ENCODE measurements around the gene EMP1.

The EMP1 gene

GRCh38 chr12:13187399-13187798 lies 9.1 kb upstream of the EMP1 start:
- Histone ChIP-seq H3K27me3 (replicated peaks; ENCODE audit: control insufficient read depth, insufficient read depth, low read length) (peaks cover 2% of the 10 kb centered on the region; the same call in 1 of the 2 replicates), H3K36me3 (ENCODE audit: control insufficient read depth, insufficient read depth, low read length) (no peaks in the 10 kb centered on the region), H3K4me3 (replicated peaks; ENCODE audit: low read depth, low read length) (no peak overlapping the region)
- DNase-seq (ENCODE audit: extremely low read depth, insufficient read length): no peak
- TF ChIP-seq, protein P1, sequence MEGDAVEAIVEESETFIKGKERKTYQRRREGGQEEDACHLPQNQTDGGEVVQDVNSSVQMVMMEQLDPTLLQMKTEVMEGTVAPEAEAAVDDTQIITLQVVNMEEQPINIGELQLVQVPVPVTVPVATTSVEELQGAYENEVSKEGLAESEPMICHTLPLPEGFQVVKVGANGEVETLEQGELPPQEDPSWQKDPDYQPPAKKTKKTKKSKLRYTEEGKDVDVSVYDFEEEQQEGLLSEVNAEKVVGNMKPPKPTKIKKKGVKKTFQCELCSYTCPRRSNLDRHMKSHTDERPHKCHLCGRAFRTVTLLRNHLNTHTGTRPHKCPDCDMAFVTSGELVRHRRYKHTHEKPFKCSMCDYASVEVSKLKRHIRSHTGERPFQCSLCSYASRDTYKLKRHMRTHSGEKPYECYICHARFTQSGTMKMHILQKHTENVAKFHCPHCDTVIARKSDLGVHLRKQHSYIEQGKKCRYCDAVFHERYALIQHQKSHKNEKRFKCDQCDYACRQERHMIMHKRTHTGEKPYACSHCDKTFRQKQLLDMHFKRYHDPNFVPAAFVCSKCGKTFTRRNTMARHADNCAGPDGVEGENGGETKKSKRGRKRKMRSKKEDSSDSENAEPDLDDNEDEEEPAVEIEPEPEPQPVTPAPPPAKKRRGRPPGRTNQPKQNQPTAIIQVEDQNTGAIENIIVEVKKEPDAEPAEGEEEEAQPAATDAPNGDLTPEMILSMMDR (IDR thresholded peaks at IDR 0.05; ENCODE audit: insufficient read depth, low read length, poor library complexity, severe bottlenecking): no peak

- Histone ChIP-seq H3K4me3 (replicated peaks; ENCODE audit: low read depth, low read length) (no peak overlapping the region), H3K36me3 (ENCODE audit: control insufficient read depth, insufficient read depth, low read length) (no peaks in the 10 kb centered on the region), H3K27me3 (replicated peaks; ENCODE audit: control insufficient read depth, insufficient read depth, low read length) (peaks cover 2% of the 10 kb centered on the region; the same call in 1 of the 2 replicates)
- DNase-seq (ENCODE audit: extremely low read depth, insufficient read length): no peak
- TF ChIP-seq, protein P1 (IDR thresholded peaks at IDR 0.05; ENCODE audit: insufficient read depth, low read length, poor library complexity, severe bottlenecking): no peak
Measured at GRCh38 chr12:13189264-13189663, 7.3 kb upstream of the EMP1 start.

GRCh38 chr12:13190275-13190674 lies 6.3 kb upstream of the EMP1 start:
- Histone ChIP-seq H3K4me3 (replicated peaks; ENCODE audit: low read depth, low read length) (no peak overlapping the region), H3K27me3 (replicated peaks; ENCODE audit: control insufficient read depth, insufficient read depth, low read length) (peaks cover 2% of the 10 kb centered on the region; the same call in 1 of the 2 replicates), H3K36me3 (ENCODE audit: control insufficient read depth, insufficient read depth, low read length) (no peaks in the 10 kb centered on the region)
- TF ChIP-seq, protein P1 (IDR thresholded peaks at IDR 0.05; ENCODE audit: insufficient read depth, low read length, poor library complexity, severe bottlenecking): no peak
- no peak for DNase-seq (ENCODE audit: extremely low read depth, insufficient read length)

GRCh38 chr12:13192719-13193118 lies 3.8 kb upstream of the EMP1 start:
- no peak for DNase-seq (ENCODE audit: extremely low read depth, insufficient read length)
- TF ChIP-seq, protein P1 (IDR thresholded peaks at IDR 0.05; ENCODE audit: insufficient read depth, low read length, poor library complexity, severe bottlenecking): no peak
- 0 out of 2 replicates have a peak, but pooled peaks cover 2% of the 10 kb centered on the region for H3K27me3 ChIP-seq (replicated peaks; ENCODE audit: control insufficient read depth, insufficient read depth, low read length)
- H3K36me3 ChIP-seq (ENCODE audit: control insufficient read depth, insufficient read depth, low read length): no peaks in the 10 kb centered on the region
- no peak overlapping the region for H3K4me3 ChIP-seq (replicated peaks; ENCODE audit: low read depth, low read length)

- TF ChIP-seq, protein P1 (IDR thresholded peaks at IDR 0.05; ENCODE audit: insufficient read depth, low read length, poor library complexity, severe bottlenecking): no peak
- no peaks in the 10 kb centered on the region for H3K36me3 ChIP-seq (ENCODE audit: control insufficient read depth, insufficient read depth, low read length)
- H3K4me3 ChIP-seq (replicated peaks; ENCODE audit: low read depth, low read length): no peak overlapping the region
- H3K27me3 ChIP-seq (replicated peaks; ENCODE audit: control insufficient read depth, insufficient read depth, low read length): 0 out of 2 replicates have a peak, but pooled peaks cover 2% of the 10 kb centered on the region
- no peak for DNase-seq (ENCODE audit: extremely low read depth, insufficient read length)
Measured at GRCh38 chr12:13193505-13194231, 2.9 kb upstream of the EMP1 start.
